H1 (cell line): ENCODE measurements around the gene PAX8. TPM values are rescaled to one million over a fixed set of nuclear protein-coding genes. Genes with fewer than 3 reads are reported as not detected.

Source experiments
- BCL11A ChIP-seq, 2 experiments: IDR thresholded peaks; one replicate each; pipeline ENCODE4 v1.6.1; 2011; ENCODE audit warnings: low read depth in 2 of 2, low read length in 2 of 2, mild to moderate bottlenecking in 2 of 2
- polyA plus RNA-seq, 7 experiments: library from polyadenylated mRNA; depleted of rRNA in 3 of 7; stranded (reverse) in 5 of 7; unstranded in 2 of 7; fragments of >200 nt in 5 of 7; fragments of 200-250 nt in 2 of 7; gene quantifications; 1 replicate in 5 of 7; 2 replicates in 1 of 7; 4 replicates in 1 of 7; pipeline versions ENCODE4 v1.2.1 to v1.2.3, GENCODE V29; 2011 to 2013; ENCODE audit warnings: missing spikeins in 2 of 7, mixed read lengths in 2 of 7
- total RNA-seq: library from RNA; stranded (reverse); fragmentation: NEBNext Ultra II Directional; extraction: Animal tissue kit (Norgen Biotek cat#: 25700); gene quantifications from 2 replicates; pipeline ENCODE4 v1.2.1, GENCODE V29; 2021

PAX8 gene
- total and polyA plus RNA-seq, 2 of the 8 experiments (the other 6 are each of a cell fraction or from before 2014, with no cell fraction given) = 0.02 TPM; not detected in 1

GRCh38 chr2:113240915-113241911, 37.5 kb downstream of the PAX8 start (continued):
- TF ChIP-seq BCL11A (IDR thresholded peaks at IDR 0.05; ENCODE audit: low read depth in 2 of 2, low read length in 2 of 2) = no peak
